NCI-H446 treated with DMSO at 0.1 percent for 48 hours (cell line): ENCODE results near the gene KLHDC7A.

Experiments
- DNase-seq: peaks from one replicate; lab custom pipeline; 2025; lab: John Stamatoyannopoulos, UW

The KLHDC7A gene

GRCh38 chr1:18508084-18508483, 27.4 kb downstream of the KLHDC7A start:
- DNase-seq, result no peak

- no peak for DNase-seq
Observed at GRCh38 chr1:18511149-18511873, 30.6 kb downstream of the KLHDC7A start.

- no peak for DNase-seq
Observed at GRCh38 chr1:18511874-18512150, 31.1 kb downstream of the KLHDC7A start.

GRCh38 chr1:18512883-18513282, 32.2 kb downstream of the KLHDC7A start:
- DNase-seq, result no peak

- DNase-seq, result no peak
Observed at GRCh38 chr1:18513995-18514394, 33.3 kb downstream of the KLHDC7A start.

GRCh38 chr1:18515120-18515667, 34.5 kb downstream of the KLHDC7A start:
- DNase-seq, result no peak

GRCh38 chr1:18516473-18516872, 35.7 kb downstream of the KLHDC7A start:
- no peak for DNase-seq

- DNase-seq, result no peak
Observed at GRCh38 chr1:18526436-18527275, 45.9 kb downstream of the KLHDC7A start.

GRCh38 chr1:18527514-18527913, 46.8 kb downstream of the KLHDC7A start:
- DNase-seq, result no peak

- no peak for DNase-seq
Observed at GRCh38 chr1:18527921-18528320, 47.2 kb downstream of the KLHDC7A start.

- no peak for DNase-seq
Observed at GRCh38 chr1:18528616-18529015, 47.9 kb downstream of the KLHDC7A start.

- no peak for DNase-seq
Observed at GRCh38 chr1:18529714-18530113, 49.0 kb downstream of the KLHDC7A start.

- DNase-seq, result no peak
Observed at GRCh38 chr1:18530587-18531502, 50.1 kb downstream of the KLHDC7A start.

GRCh38 chr1:18531503-18531845, 50.7 kb downstream of the KLHDC7A start:
- no peak for DNase-seq

- DNase-seq, result no peak
Observed at GRCh38 chr1:18532390-18533170, 51.9 kb downstream of the KLHDC7A start.

- DNase-seq, result no peak
Observed at GRCh38 chr1:18533259-18533658, 52.5 kb downstream of the KLHDC7A start.

- DNase-seq, result no peak
Observed at GRCh38 chr1:18534810-18535205, 54.1 kb downstream of the KLHDC7A start.
